GM21381 (cell line): ENCODE measurements around the gene TMX1.

Experiments
- ATAC-seq: cut with Tn5 transposase; IDR thresholded peaks from one replicate; pipeline ENCODE4 v1.9.1; 2021; ENCODE audit warnings: mild to moderate bottlenecking, moderate library complexity; ENCODE audit not compliant: unreplicated experiment

The TMX1 gene

DNA sequence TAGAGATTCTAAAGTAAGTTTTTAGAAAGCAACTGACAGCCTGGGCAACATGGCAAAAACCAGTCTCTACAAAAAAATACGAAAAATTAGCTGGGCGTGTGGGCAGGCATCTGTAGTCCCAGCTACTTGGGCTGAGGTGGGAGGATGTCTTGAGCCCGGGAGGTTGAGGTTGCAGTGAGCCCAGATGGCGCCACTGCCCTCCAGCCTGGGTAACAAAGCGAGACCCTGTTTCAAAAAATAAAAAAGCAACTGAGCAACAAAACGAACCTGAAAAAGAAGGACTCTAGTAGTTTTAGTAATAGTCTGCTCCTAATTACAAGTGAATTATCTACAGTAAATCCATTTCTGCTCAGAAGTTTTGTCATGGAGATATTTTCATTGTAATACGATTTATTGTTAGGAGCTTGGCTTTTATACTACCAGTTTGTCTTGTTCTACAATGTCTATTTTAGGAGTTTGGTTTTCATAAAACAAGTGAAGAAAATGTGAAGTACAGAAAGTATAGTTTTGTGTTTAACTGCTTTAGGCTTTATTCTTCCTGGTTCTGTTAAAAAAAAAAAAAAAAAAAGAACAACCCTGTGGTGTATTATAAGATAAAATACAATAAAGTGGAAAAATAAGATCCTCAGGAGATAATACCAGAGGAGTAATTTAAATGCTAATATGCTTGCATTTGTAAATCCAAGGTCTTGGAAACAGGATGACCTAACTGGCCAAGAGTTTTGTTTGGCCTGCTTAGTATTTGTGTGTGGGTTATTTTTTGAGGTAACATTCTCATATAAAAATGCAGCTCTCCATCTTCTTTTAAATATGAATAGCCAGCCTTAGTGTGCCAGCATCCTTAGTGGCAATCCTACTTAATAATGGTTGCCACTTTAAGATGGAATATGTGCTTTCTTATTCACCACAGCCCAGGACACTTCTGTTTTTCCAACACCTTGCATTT lies 2.8 kb downstream of the TMX1 start:
- ATAC-seq: no peak

GRCh38 chr14:51244591-51244990 lies 4.5 kb downstream of the TMX1 start:
- no peak for ATAC-seq

GRCh38 chr14:51246032-51246431 lies 6.0 kb downstream of the TMX1 start:
- no peak for ATAC-seq

DNA sequence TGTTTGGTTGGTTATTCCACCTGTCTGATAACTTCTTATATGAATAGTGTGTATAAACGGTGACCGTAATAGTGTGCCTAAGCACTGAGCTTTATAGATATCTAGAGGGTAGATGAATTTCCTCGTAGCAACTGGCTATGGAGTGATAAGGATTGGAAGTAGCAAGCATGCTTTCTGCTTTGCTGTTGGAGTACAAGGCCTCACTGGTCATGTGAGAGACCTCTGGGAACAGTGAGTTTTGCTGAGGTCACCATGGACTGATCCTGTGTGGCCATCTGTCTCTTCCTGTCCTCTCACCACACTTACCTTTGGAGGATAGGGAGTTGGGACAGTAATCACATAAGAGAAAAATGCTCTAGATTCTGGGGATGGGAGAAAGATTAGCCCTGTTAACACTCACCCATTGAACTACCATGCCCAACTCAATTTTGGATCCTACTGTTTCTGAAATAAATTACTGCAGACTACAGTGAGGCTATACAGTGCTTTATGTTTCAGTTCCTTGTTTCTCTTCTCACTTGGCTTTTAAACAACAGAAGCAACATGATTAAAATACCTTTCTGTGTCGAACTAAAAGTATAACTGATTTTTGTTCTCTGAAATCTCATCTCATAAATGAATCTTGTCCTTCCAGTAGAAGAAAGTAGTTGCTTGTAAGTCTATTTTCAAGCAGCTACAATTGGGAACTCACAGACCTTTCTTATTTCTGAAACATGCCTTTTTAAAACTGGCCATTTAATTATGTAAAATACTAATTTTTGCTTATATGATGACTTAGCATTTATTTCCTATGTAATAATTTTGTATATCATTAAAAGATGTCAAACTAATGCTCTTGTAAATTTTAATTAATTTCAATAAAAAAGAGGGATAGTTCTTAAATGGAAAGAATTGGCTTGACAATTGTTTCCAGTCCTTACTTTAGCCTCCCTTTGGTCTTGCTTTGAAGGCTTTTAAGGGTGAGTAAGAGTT lies 8.3 kb downstream of the TMX1 start:
- ATAC-seq: peak; percentile 77

GRCh38 chr14:51251486-51251885 lies 11.4 kb downstream of the TMX1 start:
- ATAC-seq: no peak

- no peak for ATAC-seq
Measured at GRCh38 chr14:51253880-51254279, 13.8 kb downstream of the TMX1 start.

DNA sequence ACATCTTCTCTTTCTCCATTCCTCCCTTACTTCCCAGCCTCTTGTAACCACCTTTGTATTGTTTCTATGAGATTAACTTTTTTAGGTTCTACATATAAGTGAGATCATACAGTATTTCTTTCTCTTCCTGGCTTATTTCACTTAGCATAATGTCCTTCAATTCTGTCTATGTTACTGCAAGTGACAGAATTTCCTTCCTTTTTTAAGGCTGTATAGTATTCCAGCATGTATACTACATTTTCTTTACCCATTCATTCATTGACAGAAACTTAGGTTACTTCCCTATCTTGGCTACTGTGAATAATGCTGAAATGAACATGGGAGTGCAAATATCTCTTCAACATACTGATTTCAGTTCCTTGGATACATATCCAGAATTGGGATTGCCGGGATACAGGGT lies 18.2 kb downstream of the TMX1 start:
- ATAC-seq: no peak

DNA sequence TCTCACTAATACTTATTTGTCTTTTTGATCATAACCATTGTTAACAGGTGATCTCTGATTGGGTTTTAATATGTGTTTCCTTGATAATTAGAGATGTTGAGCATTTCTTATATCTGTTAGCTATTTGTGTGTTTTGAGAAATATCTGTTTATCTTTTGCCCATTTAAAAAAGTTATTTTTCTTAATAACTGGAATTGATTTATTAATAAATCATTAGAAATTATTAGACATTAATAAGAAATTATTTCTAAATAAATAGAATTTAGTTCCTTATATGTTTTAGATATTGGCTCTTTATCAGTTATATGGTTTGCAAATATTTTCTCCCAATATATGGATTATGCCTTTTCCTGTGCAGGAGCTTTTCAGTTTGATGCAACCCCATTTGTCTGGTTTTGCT lies 18.7 kb downstream of the TMX1 start:
- no peak for ATAC-seq

DNA sequence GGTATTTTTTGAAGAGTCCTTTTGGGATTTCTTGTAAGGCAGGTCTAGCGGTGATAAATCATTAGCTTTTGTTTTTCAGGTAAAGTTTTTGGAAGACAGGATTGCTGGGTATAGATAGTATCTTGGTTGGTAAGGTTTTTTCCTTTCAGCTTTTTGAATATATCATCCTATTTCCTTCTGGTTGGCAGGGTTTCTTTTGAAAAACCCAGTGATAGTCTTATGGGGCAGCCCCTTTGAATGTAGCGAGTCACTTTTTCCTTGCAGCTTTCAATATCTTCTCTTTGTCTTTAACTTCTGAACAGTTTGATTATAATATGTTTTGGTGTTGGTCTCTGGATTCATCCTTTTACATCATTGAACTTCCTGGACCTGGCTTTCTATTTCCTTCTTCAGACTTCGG lies 20.2 kb downstream of the TMX1 start:
- ATAC-seq: no peak

DNA sequence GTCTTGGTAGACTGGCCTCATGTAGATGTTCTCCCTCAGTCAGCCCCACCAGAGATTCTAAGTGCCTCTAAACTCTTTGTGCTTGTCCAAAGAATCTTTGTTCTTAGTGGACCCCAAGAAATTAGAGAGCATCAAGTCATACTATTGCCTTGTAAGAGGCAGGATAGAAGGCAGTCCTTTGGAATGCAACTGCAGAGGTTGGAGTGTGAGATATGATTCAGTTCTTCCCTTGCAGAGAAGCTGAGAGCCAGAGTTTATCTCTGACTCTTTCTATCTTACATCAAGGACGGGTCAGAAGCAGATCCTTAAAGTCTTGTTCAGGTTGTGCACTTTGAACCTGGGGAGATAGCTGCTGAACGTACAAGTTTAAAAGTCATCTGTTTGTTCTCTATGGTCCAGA lies 21.1 kb downstream of the TMX1 start:
- ATAC-seq: no peak

GRCh38 chr14:51262868-51263267 lies 22.8 kb downstream of the TMX1 start:
- no peak for ATAC-seq

- ATAC-seq: no peak
Measured at GRCh38 chr14:51269634-51270033, 29.6 kb downstream of the TMX1 start.

- ATAC-seq: no peak
Measured at GRCh38 chr14:51276605-51277004, 36.6 kb downstream of the TMX1 start.

DNA sequence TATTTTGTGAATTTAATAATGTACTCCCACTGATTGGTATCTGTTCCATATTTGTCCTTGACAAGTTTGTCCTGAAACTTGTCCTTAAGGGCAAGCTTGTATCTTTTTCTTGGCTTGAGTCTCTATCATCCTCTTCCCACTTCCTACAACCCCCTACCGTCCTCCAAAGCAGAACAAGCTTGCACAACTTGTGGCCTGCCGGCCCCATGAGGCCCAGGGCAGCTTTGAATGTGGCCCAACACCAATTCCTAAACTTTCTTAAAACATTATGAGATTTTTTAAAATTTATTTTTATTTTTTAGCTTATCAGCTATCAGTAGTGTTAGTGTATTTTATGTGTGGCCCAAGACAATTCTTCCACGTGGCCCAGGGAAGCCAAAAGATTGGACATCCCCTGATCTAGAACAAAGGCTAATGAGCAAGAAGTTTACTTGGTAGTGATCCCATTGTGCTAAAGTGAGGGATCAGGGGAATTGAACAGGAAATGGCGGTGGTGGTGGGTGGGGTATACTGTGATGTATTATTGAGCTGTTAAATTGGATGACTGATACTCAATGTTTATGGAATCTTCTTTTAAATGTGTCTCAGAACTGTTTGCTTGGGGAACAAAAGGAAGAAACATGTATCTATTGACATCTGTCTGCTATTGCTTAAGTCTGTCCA lies 37.8 kb downstream of the TMX1 start:
- no peak for ATAC-seq

GRCh38 chr14:51282517-51282916 lies 42.5 kb downstream of the TMX1 start:
- no peak for ATAC-seq

GRCh38 chr14:51283402-51284085 lies 43.5 kb downstream of the TMX1 start:
- ATAC-seq: no peak

- no peak for ATAC-seq
Measured at GRCh38 chr14:51284241-51284640, 44.2 kb downstream of the TMX1 start.

- ATAC-seq: peak; percentile 47
Measured at GRCh38 chr14:51285120-51285519, 45.1 kb downstream of the TMX1 start.

- no peak for ATAC-seq
Measured at GRCh38 chr14:51289169-51289568, 49.1 kb downstream of the TMX1 start.

GRCh38 chr14:51290132-51290531 lies 50.1 kb downstream of the TMX1 start:
- no peak for ATAC-seq

DNA sequence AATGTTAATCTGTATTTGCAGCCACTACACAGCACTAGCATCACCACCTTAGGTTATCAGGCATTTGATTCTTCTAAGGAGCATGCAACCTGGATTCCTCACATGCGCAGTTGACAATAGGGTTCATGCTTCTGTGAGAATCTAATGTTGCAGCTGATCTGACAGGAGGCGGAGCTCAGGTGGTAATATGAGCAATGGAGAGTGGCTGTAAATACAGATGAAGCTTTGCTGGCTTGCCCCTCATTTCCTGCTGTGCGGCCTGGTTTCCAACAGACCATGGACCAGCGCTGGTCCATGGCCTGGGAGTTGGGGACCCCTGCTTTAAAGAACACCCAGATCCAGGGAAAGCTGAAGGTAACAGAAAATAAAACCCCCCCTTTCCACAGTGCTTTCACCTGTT lies 51.0 kb downstream of the TMX1 start:
- no peak for ATAC-seq
